GM12891 (cell line): ENCODE data around the gene ELAVL4.

ENCODE experiments used
- POLR2A ChIP-seq: IDR thresholded peaks from 2 replicates; pipeline ENCODE4 v1.6.1; 2011; ENCODE audit warnings: low read depth, low read length, control low read depth
- POLR2AphosphoS5 ChIP-seq: IDR thresholded peaks from 2 replicates; pipeline ENCODE4 v1.6.1; 2011; ENCODE audit warnings: low read depth, low read length, control low read depth

- TF ChIP-seq POLR2AphosphoS5: no peak
- no peak for TF ChIP-seq POLR2A
These were observed 87.4 kb downstream of the ELAVL4 start for GRCh38 chr1:50196081-50196480.
